MM.1S (cell line): Measurements from ENCODE around the gene ABHD11.

Experiments
- CTCF ChIP-seq: fragments of 300-600 bp; sonication (generic); IDR thresholded peaks from 2 replicates; pipeline ENCODE4 v1.5.1; 2016; ENCODE audit warnings: antibody characterized with exemption, low read length, mixed read lengths
- EZH2 ChIP-seq: fragments of 300-600 bp; sonication (generic); optimal IDR thresholded peaks from 2 replicates; pipeline ENCODE3; 2017; ENCODE audit warnings: low read depth, mild to moderate bottlenecking, antibody characterized with exemption, low read length, mixed read lengths
- EZH2phosphoT487 ChIP-seq: fragments of 300-600 bp; sonication (generic); IDR thresholded peaks from 2 replicates; pipeline ENCODE4 v1.6.1; 2018; ENCODE audit warnings: antibody characterized with exemption, low read length

- TF ChIP-seq CTCF (no peak), EZH2 (no peak), EZH2phosphoT487 (no peak)
Observed at GRCh38 chr7:73706126-73707044, 32.2 kb downstream of the ABHD11 start.
